Hypothalamus (tissue), 51 donors: ENCODE measurements around the gene HSD17B3.
A peak's percentile ranks its signal among the peaks of the same experiment; 100 is the strongest.
"Not testable (repeated sequence)": the region's sequence is repeated elsewhere in the genome, so short reads cannot be mapped to it uniquely, and the experiment has no call there.

Source experiments
- DNase-seq, 51 donors: peaks; one replicate each; lab custom pipeline; 2025; lab: John Stamatoyannopoulos, UW

Gene HSD17B3

GRCh38 chr9:96309850-96310249, 7.9 kb upstream of the HSD17B3 start:
- DNase-seq, result no peak

- DNase-seq, result not testable (repeated sequence)
Measured at GRCh38 chr9:96306958-96307357, 5.0 kb upstream of the HSD17B3 start.

GRCh38 chr9:96305171-96305570, 3.2 kb upstream of the HSD17B3 start:
- no peak for DNase-seq

GRCh38 chr9:96304230-96304629, 2.3 kb upstream of the HSD17B3 start:
- DNase-seq, result no peak

GRCh38 chr9:96299823-96300222, 2.2 kb downstream of the HSD17B3 start:
- no peak for DNase-seq

- DNase-seq, result no peak
Measured at GRCh38 chr9:96294159-96294545, 7.8 kb downstream of the HSD17B3 start.

GRCh38 chr9:96293498-96294158, 8.3 kb downstream of the HSD17B3 start:
- no peak for DNase-seq

- DNase-seq, result no peak
Measured at GRCh38 chr9:96289392-96289791, 12.6 kb downstream of the HSD17B3 start.

- no peak for DNase-seq
Measured at GRCh38 chr9:96281641-96282040, 20.3 kb downstream of the HSD17B3 start.

GRCh38 chr9:96279932-96280331, 22.0 kb downstream of the HSD17B3 start:
- no peak for DNase-seq

GRCh38 chr9:96274939-96275338, 27.0 kb downstream of the HSD17B3 start:
- no peak for DNase-seq

- no peak for DNase-seq
Measured at GRCh38 chr9:96270236-96270744, 31.7 kb downstream of the HSD17B3 start.

- no peak for DNase-seq
Measured at GRCh38 chr9:96258967-96259366, 43.0 kb downstream of the HSD17B3 start.

GRCh38 chr9:96256800-96257199, 45.2 kb downstream of the HSD17B3 start:
- DNase-seq, result no peak

GRCh38 chr9:96255698-96256097, 46.3 kb downstream of the HSD17B3 start:
- no peak for DNase-seq

GRCh38 chr9:96253059-96253696, 48.8 kb downstream of the HSD17B3 start:
- DNase-seq, result no peak

- DNase-seq, result no peak
Measured at GRCh38 chr9:96251451-96251850, 50.5 kb downstream of the HSD17B3 start.

- no peak for DNase-seq
Measured at GRCh38 chr9:96249746-96250145, 52.2 kb downstream of the HSD17B3 start.

- DNase-seq, result no peak
Measured at GRCh38 chr9:96246267-96246671, 55.7 kb downstream of the HSD17B3 start.

- DNase-seq, result no peak
Measured at GRCh38 chr9:96245399-96245798, 56.6 kb downstream of the HSD17B3 start.

GRCh38 chr9:96243778-96244177, 58.2 kb downstream of the HSD17B3 start:
- DNase-seq, result no peak

GRCh38 chr9:96242811-96243210, 59.2 kb downstream of the HSD17B3 start:
- DNase-seq, result peak in 16 of 51 donors; percentile 4 to 35 (median 16)
